HG03521 (cell line): ENCODE results near the gene MFSD2B.
"Not testable (repeated sequence)": the region's sequence is repeated elsewhere in the genome, so short reads cannot be mapped to it uniquely, and the experiment has no call there.

ENCODE experiments used
- ATAC-seq: cut with Tn5 transposase; IDR thresholded peaks from one replicate; pipeline ENCODE4 v1.9.1; 2021; ENCODE audit warnings: mild to moderate bottlenecking, moderate library complexity; ENCODE audit not compliant: unreplicated experiment

Gene MFSD2B

GRCh38 chr2:24017711-24018110 lies 7.8 kb downstream of the MFSD2B start:
- no peak for ATAC-seq

DNA sequence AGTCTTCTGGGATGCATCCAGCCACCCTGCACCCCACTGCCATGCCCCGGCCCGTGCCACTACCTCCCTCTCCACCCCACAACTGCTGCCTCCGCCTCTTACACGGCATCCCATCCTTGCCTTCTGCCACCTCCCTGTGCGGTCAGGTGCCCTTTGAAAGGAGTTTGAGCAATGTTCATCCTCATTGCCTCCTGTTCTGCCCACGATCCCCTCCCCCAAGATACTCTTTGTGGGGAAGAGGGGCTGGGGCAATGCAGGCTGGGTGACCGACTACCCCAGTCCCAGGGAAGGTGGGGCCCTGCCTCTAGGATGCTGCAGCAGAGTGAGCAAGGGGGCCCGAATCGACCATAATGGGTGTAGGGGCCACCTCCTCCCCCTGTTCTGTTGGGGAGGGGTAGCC lies 8.4 kb downstream of the MFSD2B start:
- ATAC-seq = no peak

DNA sequence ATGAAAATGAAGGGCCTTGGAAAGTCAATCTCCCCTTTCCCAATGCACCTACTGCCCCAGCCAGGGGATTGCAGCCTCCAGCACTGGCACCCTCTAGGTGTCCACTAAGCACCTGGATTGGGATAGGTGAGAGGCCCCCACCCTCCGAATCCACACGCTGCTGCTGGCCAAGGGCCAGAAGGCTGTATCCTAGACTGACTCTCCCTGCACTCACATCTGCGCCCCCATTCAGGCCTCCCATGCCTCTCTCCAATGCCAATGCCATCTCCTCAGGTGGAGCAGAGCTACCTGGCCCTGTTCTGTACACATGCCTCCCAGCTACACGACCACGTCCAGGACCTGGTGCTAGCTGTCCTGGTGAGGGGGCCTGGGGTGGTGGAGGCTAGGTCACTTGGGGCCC lies 9.8 kb downstream of the MFSD2B start:
- no peak for ATAC-seq

GRCh38 chr2:24020244-24020643 lies 10.4 kb downstream of the MFSD2B start:
- ATAC-seq = no peak

GRCh38 chr2:24021122-24021998 lies 11.5 kb downstream of the MFSD2B start:
- ATAC-seq = no peak

- ATAC-seq = no peak
Measured at GRCh38 chr2:24022324-24022974, 12.6 kb downstream of the MFSD2B start.

DNA sequence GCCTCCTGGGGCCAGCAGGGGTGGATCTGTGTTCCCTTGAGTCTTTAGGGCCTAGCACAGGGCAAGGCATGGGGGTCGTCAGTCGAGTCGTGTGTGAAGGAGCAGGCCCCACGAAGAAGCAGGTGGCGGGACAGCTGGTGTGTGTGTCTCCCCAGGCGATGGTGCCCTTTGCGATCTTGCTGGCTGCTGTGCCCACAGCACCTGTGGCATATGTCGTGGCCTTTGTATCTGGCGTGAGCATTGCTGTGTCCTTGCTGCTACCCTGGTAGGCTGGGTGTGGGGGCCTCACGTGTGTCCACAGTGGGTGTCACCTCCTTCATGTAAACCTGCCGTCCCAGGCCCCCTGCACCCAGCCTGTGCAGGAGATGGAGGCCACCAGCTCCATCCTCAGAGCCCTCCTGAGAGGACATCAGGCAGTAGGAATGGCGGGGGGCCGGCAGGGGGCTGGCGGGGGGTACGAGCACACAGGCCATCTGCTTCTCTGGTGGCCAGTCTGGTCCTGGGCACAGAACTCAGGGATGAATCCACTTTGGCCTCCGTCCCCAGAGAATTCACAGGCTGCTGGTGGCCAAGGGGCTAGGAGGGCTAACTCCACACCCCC lies 13.2 kb downstream of the MFSD2B start:
- no peak for ATAC-seq

DNA sequence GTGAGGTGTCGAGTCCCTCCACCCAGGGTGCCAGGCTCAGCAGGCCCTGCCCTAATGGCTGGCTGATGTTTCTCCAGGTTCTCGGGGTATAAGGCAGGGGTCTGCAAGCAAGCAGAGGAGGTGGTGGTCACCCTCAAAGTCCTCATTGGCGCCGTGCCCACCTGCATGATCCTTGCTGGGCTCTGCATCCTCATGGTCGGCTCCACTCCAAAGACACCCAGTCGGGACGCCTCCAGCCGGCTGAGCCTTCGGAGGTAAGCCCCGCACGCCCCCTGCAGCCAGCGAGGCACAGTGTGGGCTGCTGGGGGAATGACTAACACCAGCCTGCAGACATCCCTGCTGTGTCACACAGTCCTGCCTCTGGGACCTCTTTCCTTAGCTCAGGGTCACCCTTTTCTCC lies 14.1 kb downstream of the MFSD2B start:
- no peak for ATAC-seq

- no peak for ATAC-seq
Measured at GRCh38 chr2:24024996-24025663, 15.2 kb downstream of the MFSD2B start.

GRCh38 chr2:24026233-24026632 lies 16.3 kb downstream of the MFSD2B start:
- ATAC-seq = no peak

DNA sequence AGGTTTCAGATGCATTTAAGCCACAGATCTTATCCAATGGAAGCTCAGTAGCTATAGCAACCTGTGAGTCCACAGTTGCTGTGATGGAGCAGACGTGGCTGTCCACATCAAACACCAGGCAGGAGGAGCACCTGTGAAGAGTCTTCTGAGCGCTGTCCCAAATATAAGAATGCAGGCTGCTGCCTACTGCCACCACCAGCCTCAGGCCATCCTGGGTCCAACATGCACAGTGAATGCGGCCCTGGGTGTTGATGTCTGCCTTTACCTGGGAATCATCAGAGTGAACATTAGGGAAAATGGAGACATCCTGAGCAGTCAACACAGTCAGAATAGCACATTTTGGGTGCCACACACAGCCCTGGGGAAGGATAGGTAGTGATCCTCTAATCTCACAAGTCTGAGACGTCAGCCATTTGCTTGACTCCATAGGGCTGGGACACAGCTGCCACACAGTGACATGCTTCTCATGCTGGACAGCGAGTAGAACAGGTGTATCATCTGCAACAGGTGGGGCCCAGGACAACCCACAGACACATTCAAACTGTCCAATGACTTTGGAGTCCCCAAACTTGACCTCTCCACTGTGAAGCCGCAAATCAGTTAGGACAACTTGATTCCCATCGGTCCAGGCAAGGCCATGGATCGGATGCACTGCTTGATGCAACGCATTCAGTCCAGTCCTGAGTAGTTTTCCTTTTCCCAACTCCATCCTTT lies 29.1 kb downstream of the MFSD2B start:
- ATAC-seq = no peak

DNA sequence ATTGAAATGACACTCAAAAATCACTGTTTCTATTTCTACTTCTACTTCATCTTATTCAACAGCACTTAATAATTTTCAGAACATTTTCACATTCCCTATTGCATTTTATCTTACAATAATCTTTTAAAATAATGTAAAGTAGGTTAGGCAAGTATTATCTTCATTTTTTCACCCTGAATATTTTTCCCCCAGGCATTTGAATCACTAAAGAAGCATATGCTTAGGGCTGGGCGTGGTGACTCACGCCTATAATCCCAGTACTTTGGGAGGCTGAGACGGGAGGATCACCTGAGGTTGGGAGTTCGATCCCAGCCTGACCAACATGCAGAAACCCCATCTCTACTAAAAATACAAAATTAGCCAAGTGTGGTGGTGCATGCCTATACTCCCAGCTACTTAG lies 30.6 kb downstream of the MFSD2B start:
- no peak for ATAC-seq

DNA sequence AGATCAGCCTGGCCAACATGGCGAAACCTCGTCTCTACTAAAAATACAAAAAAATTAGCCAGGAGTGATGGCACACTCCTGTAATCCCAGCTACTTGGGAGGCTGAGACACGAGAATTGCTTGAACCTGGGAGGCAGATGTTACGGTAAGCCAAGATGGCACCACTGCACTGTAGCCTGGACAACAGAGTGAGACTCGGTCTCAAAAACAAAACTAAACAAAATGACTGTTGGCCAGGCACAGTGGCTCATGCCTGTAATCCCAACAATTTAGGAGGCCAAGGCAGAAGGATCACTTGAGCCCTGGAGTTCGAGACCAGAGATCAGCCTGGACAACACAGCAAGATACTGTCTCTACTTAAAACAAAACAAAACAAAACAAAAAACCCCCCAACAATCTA lies 33.2 kb downstream of the MFSD2B start:
- not testable (repeated sequence) for ATAC-seq

DNA sequence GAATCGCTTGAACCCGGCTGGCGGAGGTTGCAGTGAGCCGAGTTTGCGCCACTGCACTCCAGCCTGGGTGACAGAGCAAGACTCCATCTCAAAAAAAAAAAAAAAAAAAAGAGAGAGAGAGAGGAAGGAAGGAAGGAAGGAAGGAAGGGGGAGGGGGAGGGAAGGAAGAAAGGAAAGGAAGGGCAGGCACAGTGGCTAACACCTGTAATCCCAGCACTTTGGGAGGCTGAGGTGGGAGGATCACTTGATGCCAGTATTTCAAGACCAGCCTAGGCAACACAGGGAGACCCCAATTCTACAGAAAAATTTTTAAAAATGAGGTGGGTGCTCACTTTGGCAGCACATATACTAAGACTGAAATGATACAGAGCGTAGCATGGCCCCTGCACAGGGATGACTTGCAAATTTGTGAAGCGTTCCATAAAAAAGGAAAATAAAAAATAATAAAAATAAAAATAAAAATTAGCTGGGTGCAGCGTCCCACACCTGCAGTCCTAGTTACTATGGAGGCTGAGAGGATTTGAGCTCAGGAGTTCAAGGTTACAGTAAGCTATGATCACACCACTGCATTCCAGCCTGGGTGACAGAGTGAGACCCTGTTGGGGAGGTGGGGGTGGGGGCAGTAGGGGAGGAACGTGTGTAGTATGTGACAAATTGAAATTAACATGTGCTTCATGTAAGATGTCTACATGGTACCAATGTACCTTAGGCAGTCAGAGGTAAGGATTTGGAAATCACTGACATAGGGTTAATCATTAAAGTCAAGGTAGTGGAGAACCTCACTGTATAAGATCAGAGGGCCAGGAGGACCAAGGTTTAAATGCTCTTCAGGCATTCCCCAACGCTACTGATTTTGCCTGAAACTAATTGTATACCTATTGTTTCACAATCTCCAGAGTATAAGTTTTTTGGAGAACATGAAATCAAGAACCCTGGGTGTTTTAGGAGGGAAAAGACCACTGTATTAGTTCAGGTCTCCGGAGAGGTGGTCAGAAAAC lies 35.9 kb downstream of the MFSD2B start:
- no peak for ATAC-seq

GRCh38 chr2:24046599-24046929 lies 36.7 kb downstream of the MFSD2B start:
- ATAC-seq = no peak

- ATAC-seq = peak; percentile 99
Measured at GRCh38 chr2:24046930-24047702, 37.2 kb downstream of the MFSD2B start, which contains the start of gene WDCP. TSS of gene WDCP (minus strand) at chr2:24047391. CDS start at chr2:24039494, 7,897 bp downstream.

DNA sequence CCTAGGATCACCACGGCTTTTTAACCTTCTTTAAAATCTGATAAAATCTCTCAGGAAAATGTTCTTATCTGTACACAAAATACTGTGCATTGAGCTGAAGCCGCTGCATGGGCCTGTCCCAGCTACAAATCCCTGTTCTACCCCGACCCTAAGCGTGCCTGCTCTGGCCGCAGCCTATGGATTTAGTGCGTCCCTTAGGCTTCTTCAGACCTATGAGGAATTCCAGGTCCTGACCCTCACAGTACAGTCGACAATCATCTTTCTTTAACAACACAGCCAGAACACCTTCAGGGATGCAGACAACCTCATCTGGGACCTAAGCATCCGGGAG lies 37.8 kb downstream of the MFSD2B start:
- no peak for ATAC-seq

- no peak for ATAC-seq
Measured at GRCh38 chr2:24048769-24049484, 39.0 kb downstream of the MFSD2B start.
